ENCODE results near the gene PADI4. TPM values are rescaled to one million over a fixed set of nuclear protein-coding genes. Genes with fewer than 3 reads are reported as not detected.

Gene PADI4
- total and polyA plus RNA-seq, 2 experiments from 2014 or later, result 0.45 to 0.52 TPM

GRCh38 chr1:17365293-17365692 is 57.3 kb downstream of the PADI4 start:
- H3K9me3 Mint-ChIP-seq, result no peaks in the 10 kb centered on the region; the same call in 2 of the 3 replicates
- no peak overlapping the region for H3K27ac ChIP-seq (ENCODE audit: low read depth)
- no peak overlapping the region for H3K4me3 ChIP-seq
- no peaks in the 10 kb centered on the region for H3K9me2 ChIP-seq (ENCODE audit: insufficient read depth)
- ATAC-seq (no peak), DNase-seq (ENCODE audit: low spot score) (no peak)
- H3K36me3 Mint-ChIP-seq (ENCODE audit: low read depth), result no peaks in the 10 kb centered on the region
- no peaks in the 10 kb centered on the region for H4K20me1 ChIP-seq (replicated peaks; ENCODE audit: insufficient read depth)
- no peaks in the 10 kb centered on the region for H3F3A ChIP-seq (replicated peaks; ENCODE audit: low read depth)
- H3K27me3 Mint-ChIP-seq (ENCODE audit: insufficient read depth, low read depth, poor library complexity), result peaks cover 2% of the 10 kb centered on the region
- H3K4me1 ChIP-seq (ENCODE audit: insufficient read depth), result no peaks in the 10 kb centered on the region
- peaks cover 5% of the 10 kb centered on the region; the same call in 1 of the 3 replicates for H3K4me1 Mint-ChIP-seq
- no peak overlapping the region for H3K4me2 ChIP-seq
- TF ChIP-seq NANOG (IDR thresholded peaks at IDR 0.05; ENCODE audit: borderline replicate concordance), result no peak
- TF ChIP-seq STAT1 (IDR thresholded peaks at IDR 0.05; ENCODE audit: unreplicated experiment), result no peak
- no peak for TF ChIP-seq ZNF462 (CRISPR knock-in tag; IDR thresholded peaks at IDR 0.05)
- TF ChIP-seq EZH2 (IDR thresholded peaks at IDR 0.05; ENCODE audit: low read depth, unreplicated experiment), result no peak
- TF ChIP-seq ETS1 (IDR thresholded peaks at IDR 0.05), result no peak
- no peak for TF ChIP-seq EZH2phosphoT487 (IDR thresholded peaks at IDR 0.05; ENCODE audit: unreplicated experiment)
- TF ChIP-seq POLR2AphosphoS5 (IDR thresholded peaks at IDR 0.05; ENCODE audit: low read depth), result no peak
- TF ChIP-seq CREB1 (CRISPR knock-in tag; IDR thresholded peaks at IDR 0.05; ENCODE audit: low read depth), result no peak
- TF ChIP-seq ZNF114 (CRISPR knock-in tag; IDR thresholded peaks at IDR 0.05), result no peak
- no peak for TF ChIP-seq REST (IDR thresholded peaks at IDR 0.05; ENCODE audit: unreplicated experiment)
- no peaks in the 10 kb centered on the region for H3K36me3 ChIP-seq (ENCODE audit: insufficient read depth)
- no peak overlapping the region for H3K4me3 Mint-ChIP-seq
- H3K27me3 ChIP-seq (ENCODE audit: insufficient read depth), result no peaks in the 10 kb centered on the region
- no peak overlapping the region for H2AFZ ChIP-seq
- H3K27ac Mint-ChIP-seq, result no peak overlapping the region
- H3K79me2 ChIP-seq (replicated peaks; ENCODE audit: insufficient read depth), result no peaks in the 10 kb centered on the region

Measured in GM23338 (cell line).